Left ventricle myocardium inferior (tissue), 1 donor: ENCODE results near the gene STK38L. TPM values are rescaled to one million over a fixed set of nuclear protein-coding genes. Genes with fewer than 3 reads are reported as not detected.

Experiments used
- DNase-seq: peaks from one replicate; pipeline ENCODE4 v3.0.0-alpha.2; 2020
- H3K27ac ChIP-seq: fragments of 200-600 bp; replicated peaks from 2 replicates; pipeline ENCODE4 v1.8.0; 2021
- H3K27me3 ChIP-seq: fragments of 200-600 bp; 2 replicates; pipeline ENCODE4 v1.8.0; 2021; ENCODE audit warnings: low read depth
- H3K36me3 ChIP-seq: fragments of 200-600 bp; 2 replicates; pipeline ENCODE4 v1.8.0; 2021
- H3K4me1 ChIP-seq: fragments of 200-600 bp; 2 replicates; pipeline ENCODE4 v1.8.0; 2021
- H3K4me3 ChIP-seq: fragments of 200-600 bp; 2 replicates; pipeline ENCODE4 v1.8.0; 2021; ENCODE audit warnings: mild to moderate bottlenecking, moderate library complexity
- H3K9me3 ChIP-seq: fragments of 200-600 bp; replicated peaks from 2 replicates; pipeline ENCODE4 v1.8.0; 2021
- CTCF ChIP-seq: fragments of 200-600 bp; IDR thresholded peaks from 2 replicates; pipeline ENCODE4 v1.8.0; 2021; ENCODE audit warnings: antibody characterized with exemption, mild to moderate bottlenecking, borderline replicate concordance
- intact Hi-C: fragments of 100-400 bp; cut with micrococcal nuclease; formaldehyde crosslinking; loops from one replicate; pipeline ENCODE4 v1.11.0; 2022
- total RNA-seq: library from RNA; stranded (reverse); fragmentation: NEBNext Ultra II Directional; extraction: Animal tissue kit (Norgen Biotek cat#: 25700); gene quantifications from one replicate; pipeline ENCODE4 v1.2.1, GENCODE V29; 2021
- donor health status: DM: no; HTN: yes; CAD: no; lungs with severe emphysema.

Gene STK38L
- total RNA-seq, 1 donor from 2014 or later = 75.4 TPM

GRCh38 chr12:27319409-27319808 is 75.3 kb downstream of the STK38L start:
- no peaks in the 10 kb centered on the region for H3K27me3 ChIP-seq
- H3K36me3 ChIP-seq = peaks cover 93% of the 10 kb centered on the region
- H3K4me3 ChIP-seq = no peak overlapping the region
- no peak for TF ChIP-seq CTCF
- H3K27ac ChIP-seq = no peak overlapping the region
- no peaks in the 10 kb centered on the region for H3K9me3 ChIP-seq
- DNase-seq = no peak
- no peaks in the 10 kb centered on the region for H3K4me1 ChIP-seq
- intact Hi-C loops = no loop called here

GRCh38 chr12:27319848-27320247 is 75.8 kb downstream of the STK38L start:
- H3K9me3 ChIP-seq = no peaks in the 10 kb centered on the region
- intact Hi-C loops = loop anchor here (10.0 kb wide), 1 partner anchor 345 kb away; no protein-coding TSS in a partner anchor
- no peak overlapping the region for H3K4me3 ChIP-seq
- H3K27ac ChIP-seq = no peak overlapping the region
- H3K36me3 ChIP-seq = peaks cover 89% of the 10 kb centered on the region
- DNase-seq = no peak
- H3K27me3 ChIP-seq = no peaks in the 10 kb centered on the region
- H3K4me1 ChIP-seq = no peaks in the 10 kb centered on the region
- TF ChIP-seq CTCF = no peak

GRCh38 chr12:27324530-27324929 is 80.4 kb downstream of the STK38L start:
- TF ChIP-seq CTCF = no peak
- intact Hi-C loops = loop anchor here (10.0 kb wide), 1 partner anchor 340 kb away; no protein-coding TSS in a partner anchor
- H3K4me1 ChIP-seq = no peaks in the 10 kb centered on the region
- no peak overlapping the region for H3K4me3 ChIP-seq
- H3K36me3 ChIP-seq = peaks cover 63% of the 10 kb centered on the region
- H3K27ac ChIP-seq = no peak overlapping the region
- no peaks in the 10 kb centered on the region for H3K9me3 ChIP-seq
- no peaks in the 10 kb centered on the region for H3K27me3 ChIP-seq
- DNase-seq = no peak

GRCh38 chr12:27330846-27331245 is 86.8 kb downstream of the STK38L start:
- peaks cover 15% of the 10 kb centered on the region for H3K27me3 ChIP-seq
- H3K9me3 ChIP-seq = no peaks in the 10 kb centered on the region
- H3K36me3 ChIP-seq = peaks cover 18% of the 10 kb centered on the region
- no peak for DNase-seq
- no peak overlapping the region for H3K27ac ChIP-seq
- no peak for TF ChIP-seq CTCF
- intact Hi-C loops = no loop called here
- peaks cover 19% of the 10 kb centered on the region for H3K4me1 ChIP-seq
- H3K4me3 ChIP-seq = no peak overlapping the region

- H3K4me1 ChIP-seq = peaks cover 19% of the 10 kb centered on the region
- H3K9me3 ChIP-seq = no peaks in the 10 kb centered on the region
- intact Hi-C loops = no loop called here
- no peak overlapping the region for H3K27ac ChIP-seq
- peaks cover 14% of the 10 kb centered on the region for H3K36me3 ChIP-seq
- no peak for TF ChIP-seq CTCF
- DNase-seq = no peak
- no peak overlapping the region for H3K4me3 ChIP-seq
- H3K27me3 ChIP-seq = peaks cover 15% of the 10 kb centered on the region
These were observed 87.3 kb downstream of the STK38L start for GRCh38 chr12:27331291-27331926.
